NB4 (cell line): Measurements from ENCODE around the gene PPFIA1.
"Not testable (repeated sequence)": the region's sequence is repeated elsewhere in the genome, so short reads cannot be mapped to it uniquely, and the experiment has no call there.

Source experiments
- DNase-seq: peaks from one replicate; pipeline ENCODE4 v3.0.0; 2010; ENCODE audit warnings: low read depth
- H3K4me3 ChIP-seq: one replicate; pipeline ENCODE4 v1.5.1; 2011; ENCODE audit warnings: mild to moderate bottlenecking, low read depth, low read length, moderate library complexity
- CTCF ChIP-seq: IDR thresholded peaks from one replicate; pipeline ENCODE4 v1.5.1; 2012; ENCODE audit warnings: low read depth, low read length
- MAX ChIP-seq: IDR thresholded peaks from 2 replicates; pipeline ENCODE4 v1.6.1; 2011; ENCODE audit warnings: low read depth, low read length
- MYC ChIP-seq: IDR thresholded peaks from 2 replicates; pipeline ENCODE4 v1.6.1; 2011; ENCODE audit warnings: low read depth, low read length
- POLR2A ChIP-seq: IDR thresholded peaks from 2 replicates; pipeline ENCODE4 v1.6.1; 2011; ENCODE audit warnings: mild to moderate bottlenecking; ENCODE audit not compliant: insufficient read length; ENCODE audit errors: extremely low read depth

Gene PPFIA1

GRCh38 chr11:70282012-70282411, 11.5 kb downstream of the PPFIA1 start:
- H3K4me3 ChIP-seq: no peak overlapping the region
- no peak for TF ChIP-seq CTCF
- TF ChIP-seq MAX: no peak
- TF ChIP-seq MYC: no peak
- no peak for TF ChIP-seq POLR2A

GRCh38 chr11:70288721-70289120, 18.2 kb downstream of the PPFIA1 start:
- no peak for TF ChIP-seq MAX
- TF ChIP-seq CTCF: no peak
- TF ChIP-seq POLR2A: no peak
- no peak for TF ChIP-seq MYC
- DNase-seq: no peak
- H3K4me3 ChIP-seq: no peak overlapping the region

More at GRCh38 chr11:70282012-70282411, 11.5 kb downstream of the PPFIA1 start:
- DNase-seq: no peak

GRCh38 chr11:70289582-70289981, 19.1 kb downstream of the PPFIA1 start:
- no peak overlapping the region for H3K4me3 ChIP-seq
- DNase-seq: no peak
- TF ChIP-seq MAX (no peak), CTCF (no peak), MYC (no peak), POLR2A (no peak)

- TF ChIP-seq POLR2A: no peak
- no peak overlapping the region for H3K4me3 ChIP-seq
- no peak for DNase-seq
These were observed 20.0 kb downstream of the PPFIA1 start for GRCh38 chr11:70290361-70291065.

- DNase-seq: no peak
- TF ChIP-seq MAX (no peak), MYC (no peak), POLR2A (no peak), CTCF (no peak)
- H3K4me3 ChIP-seq: no peak overlapping the region
These were observed 21.7 kb downstream of the PPFIA1 start for GRCh38 chr11:70292166-70292565.

GRCh38 chr11:70292863-70293262, 22.4 kb downstream of the PPFIA1 start:
- no peak for DNase-seq
- TF ChIP-seq CTCF: no peak
- TF ChIP-seq MAX: no peak
- no peak for TF ChIP-seq POLR2A
- H3K4me3 ChIP-seq: no peak overlapping the region

- not testable (repeated sequence) for H3K4me3 ChIP-seq, DNase-seq
These were observed 24.7 kb downstream of the PPFIA1 start for GRCh38 chr11:70295166-70295565.
